NOMO-1 (cell line): Measurements from ENCODE around the gene CYYR1.
A peak's percentile ranks its signal among the peaks of the same experiment; 100 is the strongest.

Source experiments
- DNase-seq, 2 experiments: peaks; one replicate each; lab custom pipeline; 2025; ENCODE audit not compliant: unreplicated experiment in 2 of 2; lab: John Stamatoyannopoulos, UW

CYYR1 gene

DNA sequence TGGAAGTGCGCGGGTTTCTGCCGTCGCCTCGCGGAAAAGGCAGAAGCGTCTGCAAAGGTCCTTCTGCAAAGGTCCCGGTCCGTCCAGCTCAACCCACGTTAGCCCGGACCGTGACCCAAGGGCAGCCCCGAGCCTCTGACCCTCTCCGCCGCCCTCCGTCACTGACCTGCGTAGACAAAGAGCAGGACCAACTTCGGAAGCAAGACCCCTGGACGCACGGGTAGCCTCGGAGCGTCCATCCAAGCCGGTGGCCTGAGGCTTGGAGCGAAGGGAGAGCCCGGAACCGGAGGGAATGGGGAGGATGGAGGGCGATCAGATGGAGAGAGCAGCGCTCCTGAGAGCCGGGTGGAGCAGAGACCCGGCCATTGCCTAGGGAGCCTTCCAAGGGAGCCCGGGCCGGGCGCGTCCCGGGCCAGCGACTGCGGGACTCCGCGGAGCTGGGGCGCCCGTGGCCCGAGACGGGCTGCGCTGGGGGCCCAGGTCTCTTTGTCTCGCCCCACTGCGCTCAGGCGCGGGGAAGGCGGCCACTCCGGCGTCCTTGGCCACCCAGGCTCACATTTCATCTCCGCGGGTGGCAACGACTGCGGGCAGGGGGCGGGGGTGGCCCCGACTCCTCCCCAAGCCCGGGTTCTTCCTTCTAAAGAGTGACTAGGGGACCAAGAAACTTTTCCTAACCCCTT lies at the start of gene CYYR1:
TSS of gene CYYR1 (minus strand) at position 585 of the 680 bp plus-strand sequence. CDS start at position 239, 346 bp downstream.
- DNase-seq = no peak

DNA sequence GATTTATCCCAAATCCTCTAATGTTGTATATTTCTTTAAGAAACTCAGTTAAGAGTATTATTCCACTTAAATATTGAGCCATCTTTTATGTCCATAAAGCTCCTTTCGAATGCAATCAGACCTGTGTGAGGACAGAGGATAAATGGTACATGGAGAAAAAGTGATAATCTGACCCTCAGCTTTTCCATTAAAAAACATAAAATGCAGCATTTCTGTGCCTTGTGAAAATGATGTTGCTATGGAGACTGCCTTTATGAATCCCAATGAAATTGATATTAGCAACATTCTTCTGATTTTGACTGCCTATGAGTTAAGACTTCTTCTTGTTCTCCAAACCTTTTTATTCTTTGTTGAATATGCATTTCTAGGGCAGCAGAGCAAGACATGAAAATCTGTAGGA lies 44.1 kb upstream of the CYYR1 start:
- DNase-seq = no peak

DNA sequence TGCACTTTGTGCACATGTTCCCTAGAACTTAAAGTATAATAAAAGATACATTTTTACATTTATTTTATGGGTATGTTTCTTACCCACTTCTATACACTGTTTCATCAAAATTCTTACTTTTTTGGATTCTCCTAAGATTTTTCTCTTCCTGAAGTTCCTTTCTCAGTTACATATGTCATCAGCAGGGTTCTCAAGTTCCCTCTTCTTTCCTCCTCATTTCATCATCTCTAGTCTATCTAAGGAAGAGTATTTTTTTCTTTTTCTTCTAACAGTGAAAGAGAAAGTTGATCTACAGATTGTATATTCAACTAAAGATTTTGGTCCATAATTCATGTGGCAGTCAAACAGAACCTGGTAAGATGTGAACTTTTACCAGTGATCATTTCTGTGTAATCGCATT lies 41.2 kb upstream of the CYYR1 start:
- no peak for DNase-seq

DNA sequence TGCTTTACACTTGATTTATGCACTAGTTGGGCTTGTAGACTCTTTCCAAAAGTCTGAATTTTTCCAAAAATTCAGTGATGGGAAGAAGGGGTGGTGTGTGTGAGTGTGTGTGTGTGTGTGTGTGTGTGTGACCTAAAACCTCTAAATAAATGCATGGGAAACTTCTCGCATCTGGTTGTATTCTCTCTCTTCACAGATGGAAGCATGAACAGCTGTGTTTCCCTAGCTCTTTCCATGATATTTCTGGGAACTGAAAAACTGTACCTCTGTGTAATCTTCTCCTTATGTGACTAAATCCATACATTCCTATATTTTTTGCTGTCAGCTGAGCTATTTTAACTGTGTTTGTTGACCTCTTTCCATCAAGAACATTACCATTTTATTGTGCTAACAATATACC lies 26.2 kb upstream of the CYYR1 start:
- DNase-seq = no peak

DNA sequence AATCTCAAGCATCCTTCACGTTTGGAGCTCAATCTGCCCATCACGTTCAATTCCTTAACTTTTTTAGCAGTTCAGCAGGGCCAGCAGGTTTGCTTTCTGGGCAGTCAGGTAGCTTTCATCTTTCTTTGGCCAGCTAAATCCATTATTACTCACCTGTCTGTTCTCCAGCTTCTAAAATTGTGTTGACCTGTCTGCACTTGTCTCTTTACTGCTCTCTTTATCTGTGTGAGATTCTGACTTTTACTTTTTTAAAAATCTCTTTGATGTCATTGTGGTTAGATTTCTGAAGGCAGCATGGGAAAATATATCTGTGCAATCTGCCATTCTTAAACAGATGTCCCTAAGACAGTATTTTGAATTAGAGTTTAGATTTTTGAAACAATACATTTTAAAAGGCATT lies 24.9 kb upstream of the CYYR1 start:
- DNase-seq = no peak

DNA sequence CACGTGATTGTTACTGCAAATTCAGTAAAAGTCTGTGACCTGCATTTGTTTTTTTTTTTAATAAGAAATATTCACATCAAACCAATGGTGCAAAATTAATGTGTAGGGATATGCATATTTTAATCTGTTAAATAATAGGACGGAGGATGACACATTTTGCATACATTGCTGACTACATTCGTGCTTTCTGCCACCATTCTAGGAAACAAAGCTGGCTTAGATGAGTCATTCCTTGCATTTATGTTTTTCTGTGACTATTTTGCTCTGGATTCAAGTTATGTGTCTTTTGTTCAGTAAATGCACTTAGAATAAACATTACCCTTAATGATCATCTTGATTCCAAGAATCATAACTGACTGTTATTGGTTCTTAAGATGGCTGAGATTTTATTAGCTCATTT lies 23.9 kb upstream of the CYYR1 start:
- no peak for DNase-seq

DNA sequence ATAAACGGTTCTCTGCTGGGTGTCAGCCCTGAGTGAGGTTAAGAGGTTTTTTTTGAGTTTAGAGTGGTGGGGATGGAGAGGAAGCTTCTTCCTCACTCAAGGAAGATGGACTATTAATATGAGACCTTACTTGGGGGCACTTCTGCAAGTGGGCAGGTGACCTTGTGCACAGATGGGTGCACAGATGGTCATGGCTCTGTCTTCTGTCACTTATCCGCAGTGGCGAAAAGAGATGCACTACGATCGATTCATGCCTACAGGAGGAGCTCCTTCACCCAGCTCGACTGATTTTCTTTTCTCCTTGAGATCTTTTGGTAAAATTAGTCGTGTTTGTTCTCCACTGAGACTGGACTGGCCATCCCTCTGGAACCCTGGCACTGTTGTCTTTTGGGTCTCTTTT lies 22.9 kb upstream of the CYYR1 start:
- no peak for DNase-seq

DNA sequence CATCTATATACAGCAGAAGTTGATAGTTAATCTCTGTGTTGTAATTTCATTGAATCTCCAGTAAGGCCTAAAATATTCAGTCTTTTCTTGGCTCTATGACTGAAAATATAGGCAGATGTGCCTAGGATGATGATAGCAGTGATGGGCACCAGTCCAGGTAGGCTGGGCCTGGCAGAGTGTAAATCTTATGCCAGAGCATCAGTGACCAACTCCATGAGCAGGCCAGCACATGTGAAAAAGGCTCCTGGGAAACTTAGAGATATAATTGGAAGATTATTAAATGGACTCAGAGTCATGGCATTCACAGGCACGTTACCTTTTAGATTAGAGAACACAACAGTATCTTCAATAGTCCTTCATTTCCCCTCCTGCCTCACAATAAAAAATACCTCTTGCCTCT lies 20.7 kb upstream of the CYYR1 start:
- DNase-seq = no peak

DNA sequence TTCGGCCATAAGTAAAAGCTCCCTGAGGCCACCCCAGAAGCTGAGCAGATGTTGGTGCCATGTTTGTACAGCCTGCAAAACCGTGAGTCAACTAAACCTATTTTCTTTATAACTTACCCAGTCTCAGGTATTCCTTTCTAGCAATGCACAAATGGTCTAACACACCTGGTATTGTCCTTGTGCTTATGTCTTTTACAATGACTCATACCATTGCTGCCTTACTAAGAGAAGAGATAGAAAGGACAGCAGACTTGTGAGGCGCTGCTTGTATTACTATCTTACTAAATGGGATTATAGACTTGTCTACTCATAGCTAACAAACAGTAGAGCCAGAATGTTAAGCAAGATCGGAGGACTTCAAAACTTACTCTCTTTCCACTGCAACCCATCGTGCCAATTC lies 18.5 kb upstream of the CYYR1 start:
- DNase-seq = no peak

DNA sequence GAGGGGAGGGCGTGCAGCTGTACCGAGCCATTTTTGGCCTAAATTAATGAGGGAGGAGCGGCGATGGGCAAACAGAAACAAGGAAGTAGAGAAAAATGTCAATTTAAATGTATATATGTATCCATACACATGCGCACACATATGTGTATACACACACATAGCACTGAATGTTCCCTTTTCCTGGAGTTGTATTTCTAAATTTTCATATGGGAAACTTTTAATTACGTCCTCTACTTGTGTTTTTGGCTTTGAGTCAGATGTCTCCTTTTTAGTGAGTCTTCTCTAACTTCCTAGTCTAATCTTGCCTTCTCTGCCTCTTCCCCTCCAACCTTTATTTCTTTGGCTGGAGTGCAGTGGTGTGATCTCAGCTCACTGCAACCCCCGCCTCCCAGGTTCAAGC lies 15.4 kb upstream of the CYYR1 start:
- DNase-seq = no peak

DNA sequence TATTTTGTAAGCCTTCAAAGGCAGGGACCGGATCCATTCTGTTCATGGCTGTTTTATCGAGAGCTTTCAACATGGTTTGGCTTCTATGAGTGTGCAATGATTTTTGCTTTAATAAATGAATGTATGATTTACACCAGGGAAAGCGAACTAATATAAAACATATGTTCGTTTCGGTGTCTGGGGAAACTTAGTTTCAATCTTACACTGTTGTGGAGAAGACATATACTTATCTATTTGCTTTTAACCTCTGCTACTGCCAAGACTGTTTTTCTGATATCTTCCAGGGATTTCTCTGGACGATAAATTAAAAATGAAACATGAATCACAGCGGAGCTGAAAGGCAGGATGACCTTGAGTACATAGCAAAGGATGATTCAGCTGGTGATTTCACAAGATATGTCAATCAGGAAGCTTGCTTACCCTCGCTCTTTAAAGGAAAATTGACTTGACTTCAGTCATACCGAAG lies 14.7 kb upstream of the CYYR1 start:
- DNase-seq = peak in 1 of 2 experiments; percentile 7

DNA sequence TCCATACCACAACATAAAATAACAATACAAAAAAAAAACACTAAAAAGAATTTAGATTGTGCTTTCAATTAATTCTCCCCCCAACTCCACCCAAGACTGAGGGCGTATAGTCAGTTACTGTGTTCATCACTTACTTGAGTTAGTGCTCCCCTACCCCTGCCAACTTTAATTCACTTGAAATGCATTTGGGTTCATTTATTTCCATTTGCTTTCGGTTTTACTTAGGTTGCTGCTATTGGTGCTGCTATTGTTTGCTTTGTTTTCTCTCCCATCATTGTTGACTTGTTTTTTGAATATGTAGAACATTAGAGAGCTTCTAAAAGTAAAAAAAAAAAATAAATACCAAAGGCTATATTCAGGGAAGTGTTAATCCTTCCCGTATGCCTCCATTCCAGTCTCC lies 10.7 kb upstream of the CYYR1 start:
- DNase-seq = no peak

DNA sequence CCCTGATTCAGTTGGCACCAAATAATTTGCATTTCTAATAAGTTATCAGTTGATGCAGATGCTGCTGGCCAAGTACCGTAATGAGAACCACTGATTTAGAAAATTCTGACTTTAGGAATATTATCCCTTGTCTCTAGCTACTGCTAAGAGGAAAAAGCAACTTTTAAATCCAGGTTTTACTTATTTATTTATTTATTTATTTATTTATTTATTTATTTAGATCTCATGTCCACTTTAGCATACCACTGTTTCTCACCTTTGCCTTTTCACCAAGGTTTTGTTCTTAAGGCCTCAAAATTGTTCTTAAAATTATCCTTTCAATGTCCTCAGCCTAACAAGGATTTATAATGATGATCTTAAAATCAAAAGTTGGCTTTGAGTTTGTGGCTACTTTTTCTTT lies 8.7 kb upstream of the CYYR1 start:
- no peak for DNase-seq

DNA sequence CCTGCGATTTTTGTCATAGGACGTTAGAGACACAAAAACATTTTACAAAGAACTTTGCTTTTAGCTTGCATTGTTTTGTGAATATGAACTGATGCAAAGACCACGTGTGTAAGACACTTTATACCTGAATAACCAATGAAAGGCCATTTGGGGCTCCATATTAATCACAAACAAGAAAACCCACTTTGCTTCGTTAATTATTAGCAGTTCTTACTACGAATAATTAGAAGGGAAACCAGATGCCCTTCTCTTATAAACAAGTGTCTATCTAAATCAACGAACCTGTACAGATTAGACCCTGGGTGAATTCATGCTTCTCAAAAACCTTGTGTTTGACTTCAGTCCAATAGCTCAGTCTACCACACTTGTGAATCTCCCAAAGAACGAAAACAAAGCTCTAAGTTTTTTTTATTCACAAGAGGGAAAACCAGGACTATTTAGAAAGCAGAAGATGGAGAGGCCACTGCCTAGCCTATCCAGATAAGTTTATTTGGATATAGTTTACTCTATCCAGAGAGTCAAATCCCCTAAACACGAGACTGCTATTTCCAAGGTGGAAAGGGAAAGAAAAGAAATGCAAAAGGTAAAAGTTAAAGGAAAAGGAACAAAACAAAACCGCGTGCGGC lies 897 bp downstream of the CYYR1 start:
- DNase-seq = no peak

DNA sequence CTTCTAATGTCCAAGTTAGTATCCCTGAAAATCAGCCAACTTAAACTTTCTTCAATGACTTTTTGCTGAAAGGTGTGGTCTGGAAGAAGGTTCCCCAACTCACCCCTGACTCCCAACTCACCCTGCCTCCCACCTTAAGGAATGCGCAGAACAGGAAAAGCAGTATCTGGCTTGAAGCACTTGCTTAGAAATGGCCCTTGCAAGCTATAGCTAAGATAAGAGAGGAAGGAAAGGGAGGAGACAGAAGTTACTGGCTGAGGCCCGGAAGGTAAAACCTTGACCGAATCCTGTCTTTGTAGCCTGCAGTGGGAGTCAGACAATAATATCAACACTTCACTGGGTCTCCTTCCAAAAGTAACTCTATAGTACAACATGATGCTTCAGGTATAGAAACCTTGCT lies 2.9 kb downstream of the CYYR1 start:
- DNase-seq = no peak

DNA sequence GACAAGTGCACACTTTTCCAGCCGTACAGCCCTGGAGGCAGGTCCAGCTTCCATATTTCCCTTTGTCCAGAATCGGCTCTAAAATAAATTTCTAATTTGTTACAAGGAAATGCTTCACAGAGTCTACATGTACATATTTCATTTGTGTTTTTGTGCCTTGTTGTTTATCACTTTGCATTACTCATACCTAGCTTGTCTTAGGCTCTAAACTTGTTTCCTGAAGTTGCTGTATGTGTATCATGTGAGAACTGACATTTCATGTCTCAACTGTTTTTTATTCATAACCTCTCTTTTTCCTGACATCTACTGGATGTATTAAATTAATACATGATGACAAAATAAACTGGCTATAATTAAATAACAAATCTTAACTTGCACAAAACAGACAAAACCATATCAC lies 7.5 kb downstream of the CYYR1 start:
- no peak for DNase-seq

DNA sequence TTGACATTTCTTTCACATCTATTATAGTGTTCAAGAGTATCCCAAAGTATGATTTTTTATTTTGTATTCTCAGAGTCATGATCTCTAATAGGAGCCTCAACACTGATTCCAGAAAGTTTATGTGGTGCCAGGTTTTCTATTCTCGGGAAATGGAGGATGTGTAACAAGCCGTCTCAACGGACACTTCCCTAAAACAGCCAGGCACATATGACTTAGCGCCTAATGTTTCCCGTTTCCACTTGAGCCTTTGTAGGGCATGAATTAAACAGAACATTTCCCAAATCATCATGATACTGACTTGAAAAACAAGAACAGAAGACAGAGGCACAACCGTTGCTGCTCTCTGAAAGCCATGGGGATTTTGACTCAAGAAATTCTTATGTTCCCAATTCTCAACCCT lies 8.0 kb downstream of the CYYR1 start:
- DNase-seq = peak in 1 of 2 experiments; percentile 5

DNA sequence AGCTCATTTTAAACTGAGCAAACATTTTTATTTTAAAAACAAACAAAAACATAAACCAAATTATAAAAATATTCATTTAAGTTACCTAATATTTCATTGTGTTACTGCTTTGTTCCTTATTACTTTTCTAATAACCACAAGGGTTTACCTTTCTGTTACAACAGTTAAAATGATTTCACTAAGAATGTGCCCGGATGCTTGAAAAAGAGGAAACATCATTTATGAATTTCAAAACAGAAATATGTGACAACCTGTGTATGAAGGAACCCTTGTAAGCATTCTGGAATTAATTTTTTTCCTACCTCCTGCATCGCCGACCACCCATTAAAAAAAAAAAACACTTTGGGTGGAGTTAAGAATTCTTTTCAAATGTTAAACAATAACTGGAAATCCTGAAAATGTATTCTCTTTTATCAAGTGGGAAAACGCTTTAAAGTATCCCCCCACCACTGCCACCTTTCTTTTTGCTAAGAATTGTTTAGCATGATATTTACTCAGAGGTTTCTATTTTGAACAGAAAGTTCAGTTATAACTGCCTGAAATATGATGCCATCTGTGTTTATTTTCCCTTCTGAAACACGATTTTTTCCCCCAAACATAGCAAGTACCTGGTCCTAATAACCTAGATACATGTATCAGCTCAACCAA lies 9.1 kb downstream of the CYYR1 start:
- DNase-seq = peak in 1 of 2 experiments; percentile 44

DNA sequence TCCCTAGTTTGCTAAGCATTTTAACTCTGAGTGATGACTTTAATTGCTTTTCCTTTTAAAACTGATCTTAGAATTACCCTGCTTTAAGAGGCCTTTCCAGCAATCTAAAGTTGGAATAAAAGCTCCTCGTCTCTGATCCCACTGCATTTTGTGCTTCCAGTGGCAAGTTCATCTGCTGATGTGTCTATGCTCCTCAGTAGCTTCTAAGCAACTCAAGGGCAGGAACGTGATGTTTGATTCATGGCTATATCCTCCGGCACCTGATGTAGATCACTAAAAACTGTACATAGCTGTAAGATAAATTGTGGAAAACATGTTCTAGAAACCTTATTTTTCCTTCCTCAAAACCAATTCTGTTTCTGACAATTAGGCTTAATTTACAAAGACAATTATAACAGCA lies 12.5 kb downstream of the CYYR1 start:
- DNase-seq = no peak

DNA sequence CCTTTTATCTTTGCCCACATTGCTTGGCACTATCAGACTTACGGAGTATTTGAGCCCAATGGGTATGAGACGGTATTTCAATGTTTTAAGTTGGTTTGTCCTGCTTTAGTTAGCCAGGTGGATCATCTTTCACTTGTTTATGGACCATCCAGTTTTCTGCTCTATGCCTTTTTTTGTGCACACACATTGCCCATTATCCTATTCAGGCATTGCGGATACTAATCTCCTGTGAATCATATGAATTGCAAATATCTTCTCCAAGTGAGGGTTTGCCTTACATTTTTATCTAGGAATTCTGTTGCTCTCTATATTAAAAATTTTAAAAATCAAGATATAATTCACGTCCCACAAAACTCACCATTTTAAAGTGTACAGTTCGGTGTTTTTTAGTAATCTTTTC lies 14.0 kb downstream of the CYYR1 start:
- DNase-seq = no peak

DNA sequence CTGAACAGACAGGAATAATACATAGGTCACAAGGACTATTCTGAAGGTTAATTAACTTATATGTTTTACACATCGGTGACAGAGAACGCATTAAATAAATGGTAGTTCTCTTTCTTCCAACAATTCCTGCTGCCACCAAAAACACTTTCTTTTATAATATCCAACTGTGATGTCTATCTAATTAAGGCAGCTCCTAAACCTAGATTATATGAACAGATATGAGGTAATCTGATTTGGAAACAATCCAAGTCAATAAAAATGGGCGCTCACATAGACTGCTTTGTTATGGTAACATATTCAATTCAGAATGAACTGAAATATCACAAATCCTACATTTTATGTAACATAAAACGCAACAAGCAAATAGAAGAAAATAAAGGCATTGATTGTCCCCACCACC lies 16.0 kb downstream of the CYYR1 start:
- no peak for DNase-seq

DNA sequence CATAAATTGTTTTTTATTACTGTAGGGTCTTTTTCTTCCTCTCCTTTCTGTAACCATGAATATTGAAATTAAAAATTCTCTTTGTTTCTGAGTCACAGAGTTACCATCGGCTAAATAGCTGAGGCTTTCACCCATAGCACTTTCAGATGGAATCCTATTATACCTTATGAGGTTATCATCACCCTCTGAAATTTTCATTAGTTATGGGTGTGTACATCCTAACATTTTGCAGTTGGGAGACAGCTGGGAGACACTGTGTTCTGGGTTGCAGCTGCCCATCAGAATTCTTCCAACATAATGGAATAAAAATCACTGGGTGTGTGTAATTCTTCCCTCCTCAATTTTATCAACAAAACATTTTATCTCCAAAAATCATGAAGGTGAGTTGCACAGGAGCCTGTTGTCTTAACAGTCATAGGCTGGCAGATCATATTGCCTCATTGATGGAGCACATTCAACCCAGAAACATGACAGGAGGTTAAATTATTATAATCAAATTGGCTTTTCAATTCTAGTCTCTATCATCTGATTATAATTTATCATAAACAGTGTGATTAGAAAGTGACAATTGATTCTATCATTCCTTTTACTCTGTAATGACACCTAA lies 17.4 kb downstream of the CYYR1 start:
- DNase-seq = no peak
